ENCODE data around the gene KLK12.

KLK12 gene

GRCh38 chr19:51036519-51036918 lies 1.7 kb upstream of the KLK12 start (continued):
- TF ChIP-seq ZBTB44 (tag by site-specific recombination; IDR thresholded peaks at IDR 0.05) = no peak
- no peak for TF ChIP-seq MYNN (tag by site-specific recombination; IDR thresholded peaks at IDR 0.05; ENCODE audit: borderline replicate concordance)
- no peak for TF ChIP-seq PRDM6 (tag by site-specific recombination; IDR thresholded peaks at IDR 0.05)
- no peak for TF ChIP-seq ZNF394 (tag by site-specific recombination; IDR thresholded peaks at IDR 0.05; ENCODE audit: borderline replicate concordance)

- TF ChIP-seq ZNF202 (tag by site-specific recombination; IDR thresholded peaks at IDR 0.05; ENCODE audit: borderline replicate concordance) = no peak
- TF ChIP-seq BCL11A (tag by site-specific recombination; IDR thresholded peaks at IDR 0.05; ENCODE audit: low read depth) = 0 out of 2 replicates have a peak, but pooled peaks have one; percentile 1
- no peak for TF ChIP-seq ZNF707 (tag by site-specific recombination; IDR thresholded peaks at IDR 0.05)
- H3K9me3 ChIP-seq (ENCODE audit: control insufficient read depth, insufficient read depth, low read depth, low read length) = no peaks in the 10 kb centered on the region
- H3K27ac ChIP-seq (ENCODE audit: extremely low read depth, low read depth, low read length) = no peak overlapping the region
- no peaks in the 10 kb centered on the region for H3K36me3 ChIP-seq (ENCODE audit: control insufficient read depth in 2 of 2, insufficient read depth in 1 of 2, low read length in 2 of 2)
- no peaks in the 10 kb centered on the region for H3K4me1 ChIP-seq (ENCODE audit: control insufficient read depth, insufficient read depth, low read length)
- POLR2A ChIA-PET = no interaction called here
- CTCF ChIA-PET = no interaction called here
- no peak overlapping the region for H3K4me3 ChIP-seq (ENCODE audit: low read depth, low read length)
These were observed 2.9 kb downstream of the KLK12 start for GRCh38 chr19:51031880-51032225.

- ChIA-PET CTCF (interaction anchor here (0.7 kb wide), 1 partner anchor 8 kb away, joined by 4 read pairs; no protein-coding TSS in a partner anchor), POLR2A (no interaction called here)
- Histone ChIP-seq H3K27ac (ENCODE audit: extremely low read depth, low read depth, low read length) (no peak overlapping the region), H3K36me3 (ENCODE audit: control insufficient read depth in 2 of 2, insufficient read depth in 1 of 2, low read length in 2 of 2) (no peaks in the 10 kb centered on the region), H3K4me3 (ENCODE audit: low read depth, low read length) (no peak overlapping the region), H3K4me1 (ENCODE audit: control insufficient read depth, insufficient read depth, low read length) (no peaks in the 10 kb centered on the region), H3K9me3 (ENCODE audit: control insufficient read depth, insufficient read depth, low read depth, low read length) (no peaks in the 10 kb centered on the region)
- TF ChIP-seq BCL11A (tag by site-specific recombination; IDR thresholded peaks at IDR 0.05; ENCODE audit: low read depth) = peak; percentile 44; the same call in 1 of the 2 replicates
- no peak for TF ChIP-seq ZNF626 (tag by site-specific recombination; IDR thresholded peaks at IDR 0.05)
- TF ChIP-seq ZNF148 (tag by site-specific recombination; IDR thresholded peaks at IDR 0.05; ENCODE audit: borderline replicate concordance) = no peak
- no peak for TF ChIP-seq TRIM28 (IDR thresholded peaks at IDR 0.05; ENCODE audit: borderline replicate concordance, low read length)
These were observed 3.5 kb downstream of the KLK12 start for GRCh38 chr19:51031220-51031879.

GRCh38 chr19:51030631-51031030 lies 4.2 kb downstream of the KLK12 start:
- POLR2A ChIA-PET = no interaction called here
- no peaks in the 10 kb centered on the region for H3K36me3 ChIP-seq (ENCODE audit: control insufficient read depth in 2 of 2, insufficient read depth in 1 of 2, low read length in 2 of 2)
- H3K9me3 ChIP-seq (ENCODE audit: control insufficient read depth, insufficient read depth, low read depth, low read length) = no peaks in the 10 kb centered on the region
- H3K4me3 ChIP-seq (ENCODE audit: low read depth, low read length) = no peak overlapping the region
- CTCF ChIA-PET = interaction anchor here (0.7 kb wide), 1 partner anchor 8 kb away, joined by 4 read pairs; no protein-coding TSS in a partner anchor
- no peaks in the 10 kb centered on the region for H3K4me1 ChIP-seq (ENCODE audit: control insufficient read depth, insufficient read depth, low read length)
- H3K27ac ChIP-seq (ENCODE audit: extremely low read depth, low read depth, low read length) = no peak overlapping the region
- TF ChIP-seq BCL6B (tag by site-specific recombination; IDR thresholded peaks at IDR 0.05) (no peak), ZNF548 (tag by site-specific recombination; IDR thresholded peaks at IDR 0.05) (no peak), ZNF600 (tag by site-specific recombination; IDR thresholded peaks at IDR 0.05) (no peak), ZNF169 (tag by site-specific recombination; IDR thresholded peaks at IDR 0.05) (no peak), ZNF221 (tag by site-specific recombination; IDR thresholded peaks at IDR 0.05; ENCODE audit: borderline replicate concordance) (no peak), ZNF335 (tag by site-specific recombination; conservative IDR thresholded peaks at IDR 0.05) (no peak), ZNF112 (tag by site-specific recombination; IDR thresholded peaks at IDR 0.05) (no peak), ZNF510 (tag by site-specific recombination; IDR thresholded peaks at IDR 0.05; ENCODE audit: insufficient replicate concordance) (no peak), ZNF174 (tag by site-specific recombination; IDR thresholded peaks at IDR 0.05) (no peak), ZNF280C (tag by site-specific recombination; IDR thresholded peaks at IDR 0.05) (no peak)
